OCI-LY7 (cell line): ENCODE results near the gene MEF2C. TPM values are rescaled to one million over a fixed set of nuclear protein-coding genes. Genes with fewer than 3 reads are reported as not detected.
A peak's percentile ranks its signal among the peaks of the same experiment; 100 is the strongest.

ENCODE experiments used
- Bru-seq: library from RNA; stranded (reverse); fragments of 400-500 nt; gene quantifications from one replicate; lab custom pipeline; 2021; lab: Mats Ljungman, UMichigan
- BruChase-seq, 2 experiments: library from RNA; stranded (reverse); fragments of 400-500 nt; gene quantifications; one replicate each; lab custom pipeline; 2021; lab: Mats Ljungman, UMichigan
- BruUV-seq: library from RNA; stranded (reverse); fragments of 400-500 nt; replicated peaks from 2 replicates; lab custom pipeline; 2021; lab: Mats Ljungman, UMichigan
- CTCF ChIA-PET: fragments of 300-600 bp; sonication (Branson Sonifier 250); formaldehyde crosslinking; loops from one replicate; lab custom pipeline; 2022; ENCODE audit warnings: antibody characterized with exemption; ENCODE audit not compliant: unreplicated experiment; lab: Charles Lee
- POLR2A ChIA-PET: fragments of 300-600 bp; sonication (Branson Sonifier 250); formaldehyde crosslinking; loops from one replicate; lab custom pipeline; 2022; ENCODE audit warnings: antibody characterized with exemption; lab: Charles Lee
- DNase-seq: peaks from one replicate; pipeline ENCODE4 v3.0.0-alpha.2; 2015; ENCODE audit warnings: low spot score
- H2AFZ ChIP-seq: fragments of 200-600 bp; sonication (generic), shearing (Covaris generic); 2 replicates; pipeline ENCODE4 v1.6.1; 2014; ENCODE audit warnings: mild to moderate bottlenecking, antibody characterized with exemption, low read length, moderate library complexity
- H3K27ac ChIP-seq: fragments of 200-600 bp; sonication (generic); 2 replicates; pipeline ENCODE4 v1.5.1; 2014; ENCODE audit warnings: mixed run types, low read depth, mild to moderate bottlenecking, moderate library complexity, low read length, inconsistent platforms; ENCODE audit not compliant: poor library complexity, severe bottlenecking
- H3K36me3 ChIP-seq: fragments of 200-600 bp; sonication (generic); 2 replicates; pipeline ENCODE4 v1.6.1; 2014; ENCODE audit warnings: mild to moderate bottlenecking, antibody characterized with exemption, low read length, moderate library complexity, mixed read lengths; ENCODE audit not compliant: insufficient read depth
- H3K4me1 ChIP-seq: fragments of 200-600 bp; sonication (generic); 2 replicates; pipeline ENCODE4 v1.5.1; 2014; ENCODE audit warnings: mild to moderate bottlenecking, low read length; ENCODE audit not compliant: insufficient read depth, poor library complexity, severe bottlenecking
- H3K4me2 ChIP-seq: fragments of 200-600 bp; sonication (generic); 2 replicates; pipeline ENCODE4 v1.6.1; 2014; ENCODE audit warnings: mild to moderate bottlenecking, low read length
- H3K4me3 ChIP-seq: fragments of 200-600 bp; sonication (generic); 2 replicates; pipeline ENCODE4 v1.5.1; 2014; ENCODE audit warnings: mild to moderate bottlenecking, low read depth, low read length; ENCODE audit not compliant: poor library complexity, severe bottlenecking
- H3K79me2 ChIP-seq: fragments of 200-600 bp; sonication (generic); 2 replicates; pipeline ENCODE4 v1.6.1; 2016; ENCODE audit warnings: low read depth, mild to moderate bottlenecking, low read length, moderate library complexity, mixed read lengths; ENCODE audit not compliant: insufficient read depth
- H3K9me2 ChIP-seq: fragments of 200-600 bp; sonication (generic); 2 replicates; pipeline ENCODE4 v1.6.1; 2016; ENCODE audit warnings: mild to moderate bottlenecking, low read length, mixed read lengths; ENCODE audit not compliant: insufficient read depth
- H3K9me3 ChIP-seq: fragments of 200-600 bp; sonication (generic); 2 replicates; pipeline ENCODE4 v1.6.1; 2014; ENCODE audit warnings: mild to moderate bottlenecking, mixed run types, low read length, mixed read lengths
- H4K20me1 ChIP-seq: fragments of 200-600 bp; sonication (generic); 2 replicates; pipeline ENCODE4 v1.6.1; 2014; ENCODE audit warnings: mild to moderate bottlenecking, antibody characterized with exemption, low read length, moderate library complexity, mixed read lengths; ENCODE audit not compliant: insufficient read depth
- EZH2phosphoT487 ChIP-seq: fragments of 200-600 bp; sonication (generic); IDR thresholded peaks from 2 replicates; pipeline ENCODE4 v1.6.1; 2018; ENCODE audit warnings: low read depth, borderline replicate concordance, mild to moderate bottlenecking, mixed run types, antibody characterized with exemption, low read length, moderate library complexity, mixed read lengths
- intact Hi-C: fragments of 100-400 bp; cut with micrococcal nuclease; formaldehyde crosslinking; loops from one replicate; pipeline ENCODE4 v1.10.0; 2022; ENCODE audit not compliant: unreplicated experiment
- long read RNA-seq: library from polyadenylated mRNA; stranded (forward); transcript quantifications from one replicate; pipeline ENCODE4 v2.0.0, GENCODE V29; 2022
- total RNA-seq, 2 experiments: library from RNA; depleted of rRNA in 1 of 2; stranded (reverse); fragments of >200 nt in 1 of 2; shearing (Covaris generic) in 1 of 2; gene quantifications; 2 replicates each; pipeline ENCODE4 v1.2.3, GENCODE V29; 2014 to 2022
- TF ChIP-seq, protein P1 (sequence below): fragments of 200-600 bp; sonication (generic); conservative IDR thresholded peaks from 2 replicates; pipeline ENCODE4 v1.5.1; 2014; ENCODE audit warnings: mild to moderate bottlenecking, antibody characterized with exemption, low read length, moderate library complexity, mixed read lengths

Gene MEF2C
- 5.5 and 9.5 TPM in 2 replicates for total RNA-seq (2014; rRNA removed; shearing (Covaris generic))
- total RNA-seq (2022): 57.6 and 58.7 TPM in 2 replicates
- percentile 85 among the genes with signal in this experiment for Bru-seq, nascent RNA
- percentile 57 among the genes with signal in this experiment for BruChase-seq, experiment 1, labeled RNA remaining after a 6-hour chase
- percentile 67 among the genes with signal in this experiment for BruChase-seq, experiment 2, labeled RNA remaining after a 2-hour chase
- long read RNA-seq, transcript MEF2C-213 (10 exons, 1,882 nt): minor isoform, 7 of 72 reads
- long read RNA-seq, transcript MEF2C-217 (10 exons, 3,446 nt): major isoform, 11 of 72 reads
- long read RNA-seq, partial matches to known transcripts: 3 of 72 reads
- long read RNA-seq, other reads (novel, unspliced or antisense): 51 of 72 reads

DNA sequence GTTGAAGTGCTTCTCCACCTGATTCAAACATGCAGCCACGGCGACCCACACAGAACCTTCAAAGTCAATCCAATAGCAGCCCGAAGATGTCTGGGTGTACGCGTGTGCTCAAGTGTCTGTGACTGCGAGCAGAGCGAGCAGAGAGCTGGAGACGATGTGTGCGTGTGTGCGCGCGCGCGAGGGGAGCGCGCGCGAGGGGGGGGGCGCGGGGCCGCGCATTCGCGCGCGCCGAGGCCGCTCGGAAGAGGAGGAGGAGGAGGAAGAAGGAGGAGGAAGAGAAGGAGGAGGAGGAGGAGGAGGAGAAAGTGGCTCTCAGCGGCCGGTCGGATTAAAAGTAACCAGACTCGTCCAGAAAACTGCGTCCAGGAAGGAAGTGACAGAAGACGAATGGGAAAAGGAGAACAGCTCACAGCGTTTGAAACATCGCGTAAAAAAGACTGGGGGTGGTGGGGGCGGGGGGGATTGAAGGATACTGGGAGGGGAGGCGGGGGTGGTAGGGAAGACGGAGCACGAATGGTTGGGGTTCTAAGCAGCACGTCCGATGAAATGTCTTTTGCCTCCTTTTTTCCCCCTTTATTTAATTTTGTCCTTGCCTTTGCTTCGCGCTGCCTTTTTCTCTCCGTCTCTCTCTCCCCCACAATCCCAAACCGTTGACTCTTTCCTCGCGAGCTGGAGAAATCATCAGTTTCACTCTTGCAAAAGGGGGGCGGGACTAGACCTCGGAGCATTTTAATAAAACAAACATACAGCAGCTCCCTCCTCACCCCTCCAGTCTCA, at the start of gene MEF2C:
Gene MEF2C (minus strand): TSS at position 126 of the 777 bp plus-strand sequence. CDS start 59,396 bp downstream, outside the sequence.
- no peaks in the 10 kb centered on the region for H3K9me2 ChIP-seq
- ChIA-PET CTCF (no interaction called here), POLR2A (interaction anchor here (0.7 to 3.9 kb wide), 17 partner anchors 9 to 223 kb away, joined by 3 to 20 read pairs (median 5); no protein-coding TSS in a partner anchor)
- TF ChIP-seq EZH2phosphoT487: no peak
- TF ChIP-seq, protein P1, sequence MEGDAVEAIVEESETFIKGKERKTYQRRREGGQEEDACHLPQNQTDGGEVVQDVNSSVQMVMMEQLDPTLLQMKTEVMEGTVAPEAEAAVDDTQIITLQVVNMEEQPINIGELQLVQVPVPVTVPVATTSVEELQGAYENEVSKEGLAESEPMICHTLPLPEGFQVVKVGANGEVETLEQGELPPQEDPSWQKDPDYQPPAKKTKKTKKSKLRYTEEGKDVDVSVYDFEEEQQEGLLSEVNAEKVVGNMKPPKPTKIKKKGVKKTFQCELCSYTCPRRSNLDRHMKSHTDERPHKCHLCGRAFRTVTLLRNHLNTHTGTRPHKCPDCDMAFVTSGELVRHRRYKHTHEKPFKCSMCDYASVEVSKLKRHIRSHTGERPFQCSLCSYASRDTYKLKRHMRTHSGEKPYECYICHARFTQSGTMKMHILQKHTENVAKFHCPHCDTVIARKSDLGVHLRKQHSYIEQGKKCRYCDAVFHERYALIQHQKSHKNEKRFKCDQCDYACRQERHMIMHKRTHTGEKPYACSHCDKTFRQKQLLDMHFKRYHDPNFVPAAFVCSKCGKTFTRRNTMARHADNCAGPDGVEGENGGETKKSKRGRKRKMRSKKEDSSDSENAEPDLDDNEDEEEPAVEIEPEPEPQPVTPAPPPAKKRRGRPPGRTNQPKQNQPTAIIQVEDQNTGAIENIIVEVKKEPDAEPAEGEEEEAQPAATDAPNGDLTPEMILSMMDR: no peak
- BruUV-seq: no TSS peak
- peaks cover 2% of the 10 kb centered on the region; the same call in 1 of the 2 replicates for H4K20me1 ChIP-seq
- H3K4me3 ChIP-seq: peak within 1 kb of the TSS; percentile 73
- no peaks in the 10 kb centered on the region for H3K9me3 ChIP-seq
- peaks cover 34% of the 10 kb centered on the region; the same call in 1 of the 2 replicates for H3K79me2 ChIP-seq
- no peaks in the 10 kb centered on the region for H3K36me3 ChIP-seq
- intact Hi-C loops: loop anchor here (5.0 kb wide), 2 partner anchors 616 to 1524 kb away; partner anchors contain the start of genes CETN3 and TMEM161B
- H2AFZ ChIP-seq: peak within 1 kb of the TSS; percentile 83
- peak within 1 kb of the TSS; percentile 2 for H3K27ac ChIP-seq
- peaks cover 39% of the 10 kb centered on the region for H3K4me1 ChIP-seq
- peak; percentile 78 for DNase-seq
- peak within 1 kb of the TSS; percentile 88 for H3K4me2 ChIP-seq

DNA sequence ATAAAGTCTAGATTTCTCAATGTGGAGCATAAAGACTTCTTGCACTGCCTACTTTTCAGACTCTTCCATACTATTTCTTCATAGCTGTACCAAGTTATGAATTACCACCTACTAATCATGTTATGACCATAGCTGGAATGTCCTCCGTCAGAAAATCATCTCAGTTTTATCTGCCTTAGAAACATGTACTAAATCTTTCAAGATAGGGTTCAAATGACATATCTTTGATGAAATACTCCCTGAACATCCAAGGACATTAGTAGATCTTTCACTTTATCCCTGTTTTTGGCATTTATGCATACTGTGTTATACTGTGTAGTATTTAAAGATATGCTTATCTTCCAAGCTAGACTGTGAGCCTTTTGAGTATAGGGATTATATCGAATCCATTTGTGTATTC, 49.6 kb upstream of the MEF2C start:
- no peak overlapping the region for H3K27ac ChIP-seq
- no peaks in the 10 kb centered on the region for H4K20me1 ChIP-seq
- DNase-seq: no peak
- no peaks in the 10 kb centered on the region for H3K4me1 ChIP-seq
- CTCF ChIA-PET: no interaction called here
- no peaks in the 10 kb centered on the region for H3K79me2 ChIP-seq
- no peaks in the 10 kb centered on the region for H3K9me2 ChIP-seq
- no peak overlapping the region for H2AFZ ChIP-seq
- H3K4me3 ChIP-seq: no peak overlapping the region
- intact Hi-C loops: no loop called here
- no peak for TF ChIP-seq EZH2phosphoT487
- TF ChIP-seq, protein P1: no peak
- H3K36me3 ChIP-seq: no peaks in the 10 kb centered on the region
- no peaks in the 10 kb centered on the region for H3K9me3 ChIP-seq
- H3K4me2 ChIP-seq: no peak overlapping the region
- POLR2A ChIA-PET: interaction anchor here (0.7 kb wide), 1 partner anchor 234 kb away, joined by 3 read pairs; no protein-coding TSS in a partner anchor
- BruUV-seq: no TSS peak
